A673 (cell line): ENCODE measurements around the gene SHLD1. TPM values are rescaled to one million over a fixed set of nuclear protein-coding genes. Genes with fewer than 3 reads are reported as not detected.
"Not testable (repeated sequence)": the region's sequence is repeated elsewhere in the genome, so short reads cannot be mapped to it uniquely, and the experiment has no call there.

Source experiments
- Bru-seq: library from RNA; stranded (reverse); fragments of 400-500 nt; gene quantifications from one replicate; lab custom pipeline; 2021; lab: Mats Ljungman, UMichigan
- BruChase-seq, 2 experiments: library from RNA; stranded (reverse); fragments of 400-500 nt; gene quantifications; one replicate each; lab custom pipeline; 2021; lab: Mats Ljungman, UMichigan
- BruUV-seq: library from RNA; stranded (reverse); fragments of 400-500 nt; replicated peaks from 2 replicates; lab custom pipeline; 2021; lab: Mats Ljungman, UMichigan
- CTCF ChIA-PET: fragments of 300-600 bp; sonication (Branson Sonifier 250); formaldehyde crosslinking; loops from one replicate; lab custom pipeline; 2022; ENCODE audit warnings: antibody characterized with exemption; lab: Charles Lee
- POLR2A ChIA-PET: fragments of 300-600 bp; sonication (Branson Sonifier 250); formaldehyde crosslinking; loops from one replicate; lab custom pipeline; 2022; ENCODE audit warnings: antibody characterized with exemption; ENCODE audit not compliant: low non-redundant PET; lab: Charles Lee
- DNase-seq: peaks from one replicate; pipeline ENCODE4 v3.0.0-alpha.2; 2015; ENCODE audit warnings: low spot score
- H3K27ac ChIP-seq: fragments of 200-600 bp; sonication (generic); 2 replicates; pipeline ENCODE4 v1.5.1; 2016; ENCODE audit warnings: mixed run types, low read depth, mild to moderate bottlenecking, mixed read lengths, antibody characterized with exemption, low read length; ENCODE audit not compliant: poor library complexity, severe bottlenecking
- H3K27me3 ChIP-seq: fragments of 200-600 bp; sonication (generic); replicated peaks from 2 replicates; pipeline ENCODE4 v1.6.1; 2017; ENCODE audit warnings: mixed run types, low read depth, mild to moderate bottlenecking, mixed read lengths, antibody characterized with exemption, low read length; ENCODE audit not compliant: insufficient read depth, poor library complexity
- H3K36me3 ChIP-seq: fragments of 200-600 bp; sonication (generic); 2 replicates; pipeline ENCODE4 v1.6.1; 2016; ENCODE audit warnings: mixed run types, mild to moderate bottlenecking, mixed read lengths, antibody characterized with exemption, low read length; ENCODE audit not compliant: insufficient read depth, poor library complexity, severe bottlenecking
- H3K4me1 ChIP-seq: fragments of 200-600 bp; sonication (generic); 2 replicates; pipeline ENCODE4 v1.6.1; 2017; ENCODE audit warnings: mixed run types, mild to moderate bottlenecking, mixed read lengths, antibody characterized with exemption, low read length; ENCODE audit not compliant: insufficient read depth, poor library complexity, severe bottlenecking
- H3K4me3 ChIP-seq: fragments of 200-600 bp; sonication (generic); 2 replicates; pipeline ENCODE4 v1.5.1; 2016; ENCODE audit warnings: low read depth, mixed run types, mild to moderate bottlenecking, mixed read lengths, low read length; ENCODE audit not compliant: poor library complexity, severe bottlenecking
- H3K9me3 ChIP-seq: fragments of 200-600 bp; sonication (generic); 2 replicates; pipeline ENCODE4 v1.6.1; 2016; ENCODE audit warnings: mixed run types, low read depth, mild to moderate bottlenecking, mixed read lengths, antibody characterized with exemption, low read length; ENCODE audit not compliant: poor library complexity, severe bottlenecking
- CTCF ChIP-seq: fragments of 300-800, 200-600 bp; sonication (generic); conservative IDR thresholded peaks from 2 replicates; pipeline ENCODE4 v1.5.1; 2017; ENCODE audit warnings: low read depth, mild to moderate bottlenecking, antibody characterized with exemption, low read length, moderate library complexity, mixed read lengths
- EZH2 ChIP-seq: fragments of 200-600 bp; sonication (generic); IDR thresholded peaks from 2 replicates; pipeline ENCODE4 v1.6.1; 2017; ENCODE audit warnings: borderline replicate concordance, low read depth, mild to moderate bottlenecking, mixed read lengths, antibody characterized with exemption, low read length; ENCODE audit not compliant: poor library complexity, severe bottlenecking
- intact Hi-C: fragments of 100-400 bp; cut with micrococcal nuclease; formaldehyde crosslinking; loops from one replicate; pipeline ENCODE4 v1.10.0; 2022; ENCODE audit not compliant: unreplicated experiment
- long read RNA-seq: library from polyadenylated mRNA; stranded (forward); transcript quantifications from one replicate; pipeline ENCODE4 v2.0.0, GENCODE V29; 2022
- total RNA-seq: library from RNA; stranded (reverse); gene quantifications from 2 replicates; pipeline ENCODE4 v1.2.3, GENCODE V29; 2021

SHLD1 gene
- total RNA-seq (5.8 and 7.1 TPM in 2 replicates), Bru-seq, nascent RNA (percentile 51 among the genes with signal in this experiment), BruChase-seq, experiment 1, labeled RNA remaining after a 2-hour chase (percentile 46 among the genes with signal in this experiment), BruChase-seq, experiment 2, labeled RNA remaining after a 6-hour chase (percentile 51 among the genes with signal in this experiment)
- long read RNA-seq, transcript SHLD1-201 (3 exons, 1,154 nt) = major isoform, 6 of 8 reads
- long read RNA-seq, partial matches to known transcripts = 0 of 8 reads
- long read RNA-seq, other reads (novel, unspliced or antisense) = 1 of 8 reads

- H3K27me3 ChIP-seq = no peaks in the 10 kb centered on the region
- TF ChIP-seq CTCF (no peak), EZH2 (no peak)
- peak within 1 kb of the TSS; percentile 55 for H3K4me3 ChIP-seq
- intact Hi-C loops = no loop called here
- no peaks in the 10 kb centered on the region for H3K4me1 ChIP-seq
- no TSS peak for BruUV-seq
- POLR2A ChIA-PET = no interaction called here
- peak; percentile 94 for DNase-seq
- no peaks in the 10 kb centered on the region for H3K36me3 ChIP-seq
- CTCF ChIA-PET = interaction anchor here (0.6 to 0.7 kb wide), 3 partner anchors 27 to 179 kb away, joined by 3 to 5 read pairs (median 4); no protein-coding TSS in a partner anchor
- no peaks in the 10 kb centered on the region for H3K9me3 ChIP-seq
- H3K27ac ChIP-seq = peak within 1 kb of the TSS; percentile 73
Observed at GRCh38 chr20:5749952-5750779, at the start of gene SHLD1. Gene SHLD1 (plus strand): TSS chr20:5750401. CDS start chr20:5772866, 22,465 bp downstream.

GRCh38 chr20:5702339-5702738 lies 47.9 kb upstream of the SHLD1 start:
- H3K4me3 ChIP-seq, CTCF ChIA-PET, intact Hi-C loops, POLR2A ChIA-PET, H3K4me1 ChIP-seq, DNase-seq, BruUV-seq, H3K27ac ChIP-seq, H3K36me3 ChIP-seq, H3K9me3 ChIP-seq, H3K27me3 ChIP-seq: not testable (repeated sequence)

GRCh38 chr20:5703681-5704101 lies 46.5 kb upstream of the SHLD1 start:
- H3K4me3 ChIP-seq = no peak overlapping the region
- POLR2A ChIA-PET = interaction anchor here (0.7 kb wide), 1 partner anchor 18 kb away, joined by 3 read pairs; no protein-coding TSS in a partner anchor
- no peaks in the 10 kb centered on the region for H3K9me3 ChIP-seq
- no TSS peak for BruUV-seq
- CTCF ChIA-PET = no interaction called here
- DNase-seq = no peak
- no peak overlapping the region for H3K27ac ChIP-seq
- H3K36me3 ChIP-seq = no peaks in the 10 kb centered on the region
- no peaks in the 10 kb centered on the region for H3K4me1 ChIP-seq
- no peaks in the 10 kb centered on the region for H3K27me3 ChIP-seq
- TF ChIP-seq EZH2 = no peak
- no peak for TF ChIP-seq CTCF
- intact Hi-C loops = no loop called here
